Activated CD4-positive, alpha-beta T cell treated with anti-CD3 and anti-CD28 coated beads for 24 hours (primary cell): Measurements from ENCODE around the gene C1orf122.
"Not testable (repeated sequence)": the region's sequence is repeated elsewhere in the genome, so short reads cannot be mapped to it uniquely, and the experiment has no call there.

ENCODE experiments used
- DNase-seq, 2 donors: peaks; one replicate each; pipeline ENCODE4 v3.0.0-alpha.2; 2020; ENCODE audit warnings: low read depth in 2 of 2

C1orf122 gene

DNA sequence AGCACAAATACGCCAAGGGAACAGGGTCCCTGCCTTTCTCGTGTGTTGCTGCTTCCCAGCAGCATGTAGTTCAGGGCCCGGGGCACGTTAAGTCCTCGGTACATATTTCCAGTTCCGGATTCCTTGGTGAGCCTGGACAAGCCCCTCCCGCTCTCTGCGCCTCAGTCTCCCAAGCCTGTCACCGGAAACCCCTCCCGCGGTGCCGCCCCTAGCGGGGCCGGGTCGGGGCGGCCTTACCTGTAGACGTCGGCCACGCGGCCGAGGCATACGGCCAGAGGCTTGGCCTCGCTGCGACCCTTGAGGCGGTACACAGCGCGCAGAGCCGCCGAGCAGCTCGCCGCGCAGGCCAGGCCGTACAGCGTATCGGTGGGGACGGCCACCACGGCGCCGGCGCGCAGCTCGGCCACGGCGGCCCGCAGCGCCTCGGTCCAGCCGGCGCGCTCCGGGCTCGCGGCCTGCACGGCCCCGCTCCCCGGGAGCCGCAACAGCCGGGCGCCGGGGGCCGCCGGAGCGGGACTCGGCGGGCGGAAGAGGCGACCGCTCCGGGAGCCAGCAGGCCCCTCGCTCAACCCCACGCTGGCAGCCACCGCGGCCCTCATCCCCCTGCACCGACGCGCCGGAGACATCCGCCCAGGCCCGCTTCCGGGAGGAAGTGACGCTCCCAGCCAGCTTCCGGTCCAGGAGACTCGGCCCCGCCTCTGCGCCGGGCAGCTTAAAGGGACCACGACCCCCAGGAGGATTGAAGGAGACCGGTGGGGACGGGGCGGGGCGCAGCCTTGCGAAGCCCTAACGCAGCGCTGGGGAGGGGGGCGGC is at the start of gene C1orf122, which contains the start of gene YRDC:
Gene C1orf122 (plus strand): TSS at position 236 of the 814 bp plus-strand sequence. CDS start 615 bp downstream, outside the sequence.
Gene YRDC (minus strand): TSS at position 654 of the 814 bp plus-strand sequence. CDS start 28 bp downstream, at position 626.
- DNase-seq = peak; percentile 87 to 90

DNA sequence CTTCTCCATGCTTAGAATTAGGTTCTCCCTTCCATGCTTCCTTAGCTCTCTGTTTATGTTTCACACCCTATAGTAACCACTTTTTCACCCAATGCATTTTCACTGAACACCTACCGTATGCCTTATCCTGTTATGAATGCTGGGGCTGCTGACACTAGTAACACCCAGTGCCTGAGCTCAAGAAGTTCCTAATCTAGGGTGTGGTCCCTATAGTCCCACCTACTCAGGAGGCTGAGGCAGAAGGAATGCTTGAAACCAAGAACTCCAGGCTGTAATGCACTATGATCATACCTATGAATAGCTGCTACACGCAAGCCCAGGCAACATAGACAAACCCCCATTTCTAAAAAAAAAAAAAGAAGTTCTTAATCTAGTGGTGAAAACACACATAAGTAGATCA is 48.1 kb upstream of the C1orf122 start:
- DNase-seq = no peak

DNA sequence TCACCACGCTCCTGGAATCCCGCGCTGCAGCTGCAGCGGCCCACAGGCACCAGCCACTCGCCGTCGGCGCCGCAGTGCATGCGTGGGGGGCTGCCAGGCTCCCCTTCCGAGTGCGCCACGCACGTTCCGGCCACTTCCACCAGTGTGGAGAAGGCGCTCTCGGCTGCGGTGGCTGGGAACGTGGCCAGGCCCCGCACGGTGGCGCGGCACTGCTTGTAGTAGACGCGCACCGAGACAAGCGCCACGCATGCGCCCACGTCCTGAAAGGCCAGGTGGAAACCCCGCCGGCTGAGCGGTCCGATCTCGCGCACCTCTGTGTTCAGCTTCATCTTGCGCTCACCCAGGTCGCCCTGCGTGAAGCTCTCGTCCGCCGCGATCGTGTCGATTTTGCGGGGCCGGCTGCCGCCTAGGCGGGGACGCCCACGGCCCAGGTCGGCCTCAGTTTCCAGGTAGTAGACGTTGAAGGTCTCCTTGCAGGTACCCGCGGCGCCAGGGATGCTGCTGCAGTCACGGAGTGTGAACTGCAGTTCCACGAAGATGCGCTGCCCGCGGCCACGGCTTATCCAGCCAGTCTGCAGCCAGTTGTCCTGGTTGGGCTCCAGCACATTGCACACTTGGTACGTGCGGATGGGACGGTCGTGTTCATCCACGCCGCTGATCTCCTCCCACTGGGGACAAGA is 46.0 kb upstream of the C1orf122 start:
- no peak for DNase-seq

DNA sequence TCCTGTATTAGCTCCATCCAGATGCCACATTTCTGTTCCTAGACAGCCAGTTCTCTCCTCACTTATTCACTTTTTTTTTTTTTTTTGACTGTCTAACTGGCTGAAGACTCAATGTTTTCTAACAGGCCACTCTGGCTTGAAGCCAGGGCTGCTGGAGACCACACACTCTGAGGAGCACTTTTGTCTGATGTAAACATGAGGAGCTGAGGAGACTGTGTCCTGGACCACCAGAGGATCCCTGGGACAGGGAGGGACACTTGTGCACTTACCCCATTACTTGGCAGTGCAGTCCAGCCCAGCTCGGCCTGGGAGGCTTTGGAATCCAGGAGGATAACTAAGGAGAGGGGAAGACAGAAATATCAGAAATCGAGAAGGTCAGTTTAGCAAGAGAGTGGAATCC is 45.1 kb upstream of the C1orf122 start:
- no peak for DNase-seq

DNA sequence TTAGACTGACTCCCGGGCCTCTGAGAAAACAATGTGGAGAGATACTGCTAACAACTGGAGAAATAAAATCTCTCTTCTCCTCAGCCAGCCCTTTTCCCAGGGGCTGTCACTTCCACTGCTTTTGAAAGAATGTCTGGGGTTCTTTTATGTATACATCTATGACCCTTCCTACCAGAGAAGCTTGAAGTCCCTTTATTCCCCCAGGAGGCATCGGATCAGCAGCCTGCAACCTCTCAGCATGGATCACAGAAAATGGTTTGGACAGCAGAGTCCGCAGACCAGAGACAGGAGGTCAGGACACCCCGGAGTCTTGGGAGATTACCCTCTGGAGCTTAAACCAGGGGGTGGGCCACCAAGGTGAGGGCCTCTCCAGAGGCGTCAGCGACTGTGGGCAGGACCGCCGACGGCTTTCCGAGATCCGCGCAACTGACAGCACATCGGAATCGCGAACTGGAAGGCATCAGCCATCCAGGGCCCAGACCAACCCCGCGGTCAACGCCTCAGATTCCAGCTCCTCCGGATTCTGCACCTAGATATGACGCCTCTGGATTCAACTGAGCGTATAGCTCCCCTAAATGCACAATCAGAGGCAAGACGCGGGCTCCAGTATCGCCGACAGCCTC is 43.7 kb upstream of the C1orf122 start:
- no peak for DNase-seq

DNA sequence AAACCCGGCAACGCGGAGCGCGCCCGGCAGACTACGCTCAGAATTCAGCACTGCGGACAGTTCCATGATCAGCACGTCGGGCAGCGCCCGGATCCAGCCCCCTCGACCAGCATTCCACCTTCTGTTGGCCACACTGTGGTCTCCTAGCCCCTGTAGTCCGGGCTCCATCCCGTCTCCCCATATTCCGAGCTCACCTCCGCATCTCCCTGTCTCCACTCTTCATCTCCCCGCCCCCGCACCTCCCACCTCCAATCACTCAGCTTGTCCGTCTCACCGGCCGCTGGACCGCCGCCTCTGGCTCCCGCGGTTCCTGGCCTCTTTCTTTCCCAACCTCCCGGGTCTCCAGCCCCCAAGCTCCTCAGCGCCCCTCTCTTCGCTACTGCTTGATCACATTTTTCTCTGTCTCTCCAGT is 43.2 kb upstream of the C1orf122 start:
- DNase-seq = peak; percentile 26 to 29

DNA sequence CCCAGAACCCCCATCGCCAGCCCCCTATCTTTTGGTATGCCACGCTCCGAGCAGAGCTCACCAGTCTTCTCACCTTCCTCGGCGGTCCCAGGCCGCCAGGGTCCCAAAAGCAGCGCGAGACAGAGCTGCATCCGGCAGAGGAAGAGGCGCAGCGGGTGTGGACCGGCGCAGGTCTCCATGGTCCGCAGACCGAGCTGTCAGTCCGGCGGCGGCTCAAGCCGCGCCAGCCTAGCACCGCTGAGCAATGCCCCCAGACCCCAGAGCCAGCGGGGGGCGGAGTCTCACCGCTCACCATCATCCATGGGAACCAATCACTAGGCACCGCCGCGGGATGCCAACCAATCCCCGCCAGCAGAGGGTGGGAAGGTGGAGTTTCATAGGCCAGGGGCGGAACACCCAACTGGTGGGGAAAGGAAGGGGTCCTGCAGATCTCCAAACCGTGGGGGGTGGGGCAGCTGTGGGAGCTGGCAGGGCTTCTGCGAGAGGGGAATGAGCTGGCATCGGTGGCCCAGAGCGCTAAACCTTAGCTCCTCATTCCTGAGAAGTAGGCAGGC is 42.6 kb upstream of the C1orf122 start, which contains the start of gene EPHA10:
Gene EPHA10 (minus strand): TSS at position 233 of the 554 bp plus-strand sequence. CDS start 54 bp downstream, at position 179.
- no peak for DNase-seq

DNA sequence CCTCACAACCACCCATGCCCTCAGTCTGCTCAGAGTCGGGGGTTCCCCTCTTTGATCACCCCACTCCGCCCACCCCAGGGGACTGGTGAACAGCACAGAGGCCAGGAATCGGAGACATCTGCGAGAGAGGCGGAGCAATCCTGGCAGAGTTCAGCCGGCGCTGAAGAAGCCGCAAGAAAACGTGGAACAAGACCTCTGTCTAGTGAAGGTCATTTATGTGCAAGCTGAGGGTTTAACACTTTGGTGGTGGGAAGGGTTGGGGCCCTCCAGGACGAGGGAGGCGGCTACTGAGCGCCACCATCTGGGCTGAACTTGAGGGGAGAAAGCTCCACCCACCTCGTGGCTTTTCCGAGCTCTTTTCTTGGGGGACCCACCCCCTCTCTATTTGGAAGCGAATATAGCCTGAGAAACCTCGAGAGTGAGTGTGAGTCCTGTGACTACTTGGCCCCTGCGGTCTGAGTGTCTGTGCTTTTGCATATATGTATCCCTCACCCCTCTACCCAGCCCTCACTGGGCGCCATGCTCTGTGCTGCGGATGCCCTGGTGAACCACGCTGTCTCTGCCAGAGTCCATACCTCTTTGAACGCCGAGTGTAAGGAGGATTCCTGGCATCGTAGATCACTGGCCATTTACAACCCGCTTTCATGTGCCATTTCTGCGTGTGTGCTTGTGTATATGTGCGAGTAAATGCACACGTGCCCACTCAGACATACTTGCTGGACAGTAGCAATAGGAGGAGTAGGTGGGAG is 41.5 kb upstream of the C1orf122 start:
- peak in 1 of 2 donors; percentile 16 for DNase-seq

DNA sequence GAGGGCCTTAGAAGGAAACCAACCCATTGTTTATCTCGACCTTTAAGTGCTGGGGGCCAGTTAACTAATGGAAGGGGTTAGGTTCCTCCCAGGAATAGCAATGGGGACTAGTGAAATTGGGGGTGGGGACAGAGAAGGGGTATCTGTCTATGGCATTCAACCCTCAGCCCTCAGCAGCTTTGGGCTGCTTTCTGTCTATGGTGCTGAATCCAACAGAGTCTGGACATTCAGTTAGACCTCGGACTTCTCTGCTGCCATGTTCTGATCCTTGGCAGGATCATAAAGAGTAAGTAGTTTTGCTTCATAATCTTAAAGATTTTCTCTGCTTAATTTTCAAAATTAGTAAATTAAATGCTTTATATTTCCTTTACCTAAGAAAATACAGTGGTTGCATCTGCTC is 40.1 kb upstream of the C1orf122 start:
- DNase-seq = no peak

DNA sequence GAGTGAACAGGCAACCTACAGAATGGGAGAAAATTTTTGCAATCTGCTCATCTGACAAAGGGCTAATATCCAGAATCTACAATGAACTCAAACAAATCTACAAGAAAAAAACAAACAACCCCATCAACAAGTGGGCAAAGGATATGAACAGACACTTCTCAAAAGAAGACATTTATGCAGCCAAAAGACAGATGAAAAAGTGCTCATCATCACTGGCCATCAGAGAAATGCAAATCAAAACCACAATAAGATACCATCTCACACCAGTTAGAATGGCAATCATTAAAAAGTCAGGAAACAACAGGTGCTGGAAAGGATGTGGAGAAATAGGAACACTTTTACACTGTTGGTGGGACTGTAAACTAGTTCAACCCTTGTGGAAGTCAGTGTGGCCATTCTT is 36.1 kb upstream of the C1orf122 start:
- DNase-seq = not testable (repeated sequence)

DNA sequence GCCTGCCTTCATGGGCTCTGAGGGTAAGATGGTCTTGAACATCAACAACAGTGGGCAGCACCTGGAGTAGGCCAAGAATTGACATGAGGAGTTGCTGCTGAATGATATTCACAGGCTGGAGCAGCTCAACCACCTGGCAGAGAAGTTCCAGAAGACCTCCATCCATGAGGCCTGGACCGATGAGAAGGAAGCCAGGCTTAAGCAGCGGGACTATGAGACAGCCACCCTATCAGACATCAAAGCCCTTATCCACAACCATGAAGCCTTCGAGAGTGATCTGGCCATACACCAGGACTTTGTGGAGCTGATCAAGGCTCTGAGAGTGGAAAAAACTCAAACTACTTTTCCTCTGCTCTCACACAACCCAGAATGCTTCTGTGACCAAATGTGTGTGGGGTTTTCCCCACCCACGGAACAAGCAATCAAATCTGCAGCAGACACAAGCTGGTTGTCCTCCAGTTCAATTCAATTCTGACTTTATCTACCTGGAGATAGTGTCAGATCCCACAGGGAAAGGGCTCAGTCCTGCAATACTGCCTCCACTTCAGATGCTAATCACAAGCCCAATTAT is 30.6 kb upstream of the C1orf122 start:
- peak in 1 of 2 donors; percentile 15 for DNase-seq

DNA sequence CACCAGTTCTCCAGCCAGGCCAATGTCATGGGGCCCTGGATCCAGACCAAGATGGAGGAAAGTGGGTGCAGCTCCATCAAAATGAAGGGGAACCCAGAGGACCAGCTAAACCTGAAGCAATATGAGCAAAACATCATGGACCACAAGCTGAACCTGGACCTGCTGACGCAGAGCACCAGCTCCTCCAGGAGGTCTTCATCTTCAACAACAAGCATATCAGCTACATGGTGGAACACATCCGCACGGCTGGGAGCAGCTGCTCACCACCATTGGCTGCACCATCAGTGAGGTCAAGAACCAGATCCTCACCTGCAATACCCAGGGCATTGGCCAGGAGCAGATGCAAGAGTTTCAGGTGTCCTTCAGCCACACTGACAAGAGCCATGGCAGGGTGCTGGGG is 28.9 kb upstream of the C1orf122 start:
- no peak for DNase-seq

DNA sequence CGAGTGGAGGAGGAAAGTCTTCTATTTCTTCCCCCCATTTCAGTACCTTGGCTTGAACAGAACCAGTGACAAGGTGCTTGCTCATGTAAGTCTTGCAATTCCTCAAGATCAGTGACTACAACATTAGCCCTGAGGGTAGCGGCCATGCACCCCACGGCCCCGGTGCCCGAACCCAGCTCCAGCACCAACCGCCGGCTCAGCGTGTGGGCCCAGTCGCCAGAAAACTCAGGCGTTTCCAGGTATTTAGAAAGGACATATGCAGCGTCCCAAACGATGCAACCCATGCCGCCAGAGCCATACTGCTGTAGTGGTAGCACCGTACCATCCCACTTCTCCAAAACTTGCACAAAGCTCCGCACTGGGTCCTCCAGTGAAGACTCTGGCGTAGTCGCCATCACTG is 25.1 kb upstream of the C1orf122 start:
- DNase-seq = no peak

DNA sequence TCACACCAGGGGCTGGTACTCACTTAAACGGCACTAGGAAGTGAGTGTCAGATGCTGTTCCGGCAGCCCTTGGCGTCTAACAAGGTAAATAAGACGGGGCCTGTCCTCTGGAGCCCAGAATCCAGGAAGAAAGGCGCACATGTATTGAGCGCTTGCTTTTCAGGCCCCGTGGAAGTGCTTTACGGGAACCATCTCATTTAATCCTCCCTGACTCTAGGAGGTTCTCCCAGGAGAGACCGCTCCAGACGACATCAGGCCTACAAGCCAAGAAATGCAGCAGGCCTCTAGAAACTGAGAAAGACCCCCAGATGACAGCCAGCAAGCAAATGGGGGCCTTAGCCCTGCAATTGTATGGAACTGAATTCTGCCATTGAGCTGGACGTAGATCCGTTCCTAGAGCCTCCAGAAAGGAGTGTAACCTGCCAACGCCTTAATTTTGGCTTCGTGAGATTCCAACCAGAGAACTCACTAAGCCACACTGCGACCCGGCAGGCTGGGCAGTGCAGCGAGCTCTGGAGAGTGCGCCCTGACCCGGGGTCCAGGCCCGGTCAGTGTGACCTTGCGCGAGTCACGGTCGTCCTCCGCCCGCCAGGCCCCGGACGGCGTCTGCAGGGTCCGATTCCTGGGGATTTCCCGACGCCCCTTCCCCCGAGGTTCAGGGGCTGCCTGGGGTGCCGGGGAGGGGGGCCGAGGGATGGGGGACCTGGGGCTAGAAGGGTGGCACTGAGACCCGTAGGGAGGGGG is 14.5 kb upstream of the C1orf122 start:
- no peak for DNase-seq

DNA sequence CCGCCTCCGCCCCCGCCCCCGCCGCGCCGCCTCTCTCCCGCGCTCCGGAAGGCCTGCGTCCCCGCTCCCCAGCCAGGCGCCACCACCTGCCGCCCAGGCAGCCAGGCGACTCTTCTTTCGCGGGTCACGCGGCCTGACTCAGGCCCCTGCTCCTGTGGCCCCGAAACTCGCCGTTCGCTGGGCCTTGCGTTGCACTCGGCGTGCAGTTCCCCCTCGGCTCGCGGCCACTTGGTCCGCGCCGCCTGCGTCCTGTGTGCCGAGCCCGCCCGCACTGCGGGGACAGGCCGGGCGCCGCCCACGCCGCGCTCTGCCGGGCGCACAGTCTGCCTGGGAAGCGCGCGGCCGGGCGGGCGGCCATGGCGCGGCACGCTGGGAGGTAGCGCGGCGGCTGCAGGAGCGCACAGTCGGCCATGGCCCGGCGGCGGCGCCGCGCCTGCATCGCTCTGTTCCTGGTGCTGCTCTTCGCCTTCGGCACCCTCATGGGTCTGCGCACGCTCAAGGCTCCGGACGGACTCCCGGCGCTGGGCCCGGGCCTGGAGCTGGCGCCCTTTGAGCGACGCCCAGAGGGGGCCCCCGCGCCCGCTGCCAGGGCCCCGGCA is 13.7 kb upstream of the C1orf122 start, which contains the start of gene MANEAL:
Gene MANEAL (plus strand): TSS at position 75 of the 599 bp plus-strand sequence. CDS start 336 bp downstream, at position 411.
- DNase-seq = no peak

DNA sequence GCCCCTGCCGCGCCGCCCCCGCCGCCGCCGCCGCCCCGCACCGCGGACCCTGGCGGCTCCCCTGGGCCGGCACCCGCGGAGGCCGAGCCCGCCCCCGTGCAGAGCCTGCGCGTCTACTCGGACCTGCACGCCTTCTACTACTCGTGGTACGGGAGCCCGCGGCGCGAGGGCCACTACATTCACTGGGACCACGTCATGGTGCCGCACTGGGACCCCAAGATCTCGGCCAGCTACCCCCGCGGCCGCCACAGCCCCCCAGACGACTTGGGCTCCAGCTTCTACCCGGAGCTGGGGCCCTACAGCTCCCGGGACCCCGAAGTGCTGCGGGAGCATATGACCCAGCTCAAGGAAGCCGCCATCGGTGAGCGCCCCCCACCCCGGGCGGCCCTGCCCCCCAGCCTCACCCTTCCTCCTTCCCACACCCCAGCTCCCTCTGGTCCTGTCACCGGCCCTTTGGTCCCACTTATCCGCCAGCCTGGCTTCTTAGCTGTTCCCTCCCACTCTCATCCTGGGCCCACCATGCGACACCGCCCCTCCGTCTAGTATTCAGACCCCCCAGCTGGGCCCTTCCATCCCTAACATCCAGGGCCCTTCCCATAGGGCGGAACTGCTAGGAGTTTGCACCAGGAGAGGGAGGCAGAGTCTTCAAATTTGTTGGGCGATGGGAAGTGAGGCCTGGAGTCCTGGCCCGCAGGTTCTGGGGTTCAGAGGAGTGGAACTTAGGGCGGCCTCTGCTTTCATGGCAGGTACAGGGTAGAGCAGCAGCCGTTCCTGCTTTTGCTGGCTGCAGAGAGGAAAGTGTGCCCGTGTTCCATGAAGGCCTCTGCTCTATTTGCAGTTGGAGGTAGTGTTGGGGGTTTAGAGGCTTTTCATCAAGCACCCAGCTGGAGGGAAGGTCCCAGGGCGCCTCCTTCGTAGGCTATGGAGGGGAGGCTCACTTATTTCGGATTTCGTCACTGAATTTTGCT is 12.9 kb upstream of the C1orf122 start:
- DNase-seq = no peak

DNA sequence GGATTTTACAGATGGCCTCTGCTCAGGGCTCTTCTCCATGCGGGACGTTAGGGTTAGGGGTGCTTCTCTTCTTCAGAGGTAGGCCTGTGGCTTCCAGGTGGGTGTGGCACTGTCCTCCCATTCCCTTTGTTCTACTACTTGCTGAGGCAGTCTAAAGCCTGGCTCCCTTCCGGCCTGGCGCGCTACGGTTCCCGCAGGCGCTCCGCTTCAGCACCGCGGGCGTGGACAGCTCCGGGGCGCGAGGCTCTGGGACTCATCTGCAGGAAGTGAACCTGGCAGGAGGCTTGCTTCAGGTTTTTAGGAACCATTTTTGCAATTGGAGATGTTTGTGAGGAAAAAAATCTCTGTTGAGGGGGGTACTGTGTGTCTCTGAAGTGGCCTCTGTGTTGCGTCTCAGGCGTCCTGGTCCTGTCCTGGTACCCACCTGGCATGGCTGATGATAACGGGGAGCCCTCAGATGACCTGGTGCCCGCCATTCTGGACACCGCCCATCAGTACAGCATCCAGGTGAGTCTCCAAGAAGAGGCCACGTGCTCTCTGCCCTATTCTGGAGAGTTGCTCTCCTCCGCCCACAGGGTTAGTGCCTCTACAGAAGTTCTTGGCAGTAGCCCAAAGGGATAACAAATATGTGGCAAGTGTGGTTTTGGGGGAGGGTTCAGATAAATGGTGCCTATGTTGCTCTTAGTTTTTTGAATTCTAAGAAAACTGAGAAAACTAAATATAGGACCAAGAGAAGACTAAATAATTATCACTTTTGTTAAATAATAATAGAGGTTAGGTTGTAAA is 12.1 kb upstream of the C1orf122 start:
- peak; percentile 35 to 43 for DNase-seq
